GM18861 (cell line): Measurements from ENCODE around the gene TMSB15B.
"Not testable (repeated sequence)": the region's sequence is repeated elsewhere in the genome, so short reads cannot be mapped to it uniquely, and the experiment has no call there.

Source experiments
- ATAC-seq: cut with Tn5 transposase; IDR thresholded peaks from one replicate; pipeline ENCODE4 v1.9.1; 2021; ENCODE audit not compliant: unreplicated experiment

TMSB15B gene

GRCh38 chrX:103962411-103963278 lies at the start of gene TMSB15B:
TSS of gene TMSB15B (plus strand) at chrX:103962627.
- peak; percentile 88 for ATAC-seq

GRCh38 chrX:103913356-103914020 lies 48.9 kb upstream of the TMSB15B start:
- no peak for ATAC-seq

- no peak for ATAC-seq
These were observed 44.4 kb upstream of the TMSB15B start for GRCh38 chrX:103918050-103918449.

- peak; percentile 57 for ATAC-seq
These were observed 43.7 kb upstream of the TMSB15B start for GRCh38 chrX:103918571-103919269.

- ATAC-seq, result peak; percentile 38
These were observed 43.2 kb upstream of the TMSB15B start for GRCh38 chrX:103919270-103919637.

- ATAC-seq, result peak; percentile 54
These were observed 41.9 kb upstream of the TMSB15B start for GRCh38 chrX:103920515-103920914.

- peak; percentile 71 for ATAC-seq
These were observed 35.4 kb upstream of the TMSB15B start for GRCh38 chrX:103927030-103927429.

- no peak for ATAC-seq
These were observed 34.8 kb upstream of the TMSB15B start for GRCh38 chrX:103927633-103928032.

- peak; percentile 87 for ATAC-seq
These were observed 30.3 kb upstream of the TMSB15B start for GRCh38 chrX:103932133-103932532.

GRCh38 chrX:103940257-103940656 lies 22.2 kb upstream of the TMSB15B start:
- not testable (repeated sequence) for ATAC-seq

- ATAC-seq, result no peak
These were observed 21.0 kb upstream of the TMSB15B start for GRCh38 chrX:103941201-103941975.

GRCh38 chrX:103949506-103949905 lies 12.9 kb upstream of the TMSB15B start:
- no peak for ATAC-seq

- ATAC-seq, result no peak
These were observed 9.1 kb upstream of the TMSB15B start for GRCh38 chrX:103953353-103953752.

- no peak for ATAC-seq
These were observed 8.2 kb upstream of the TMSB15B start for GRCh38 chrX:103954259-103954658.

- not testable (repeated sequence) for ATAC-seq
These were observed 1.8 kb upstream of the TMSB15B start for GRCh38 chrX:103960599-103960998.

GRCh38 chrX:103983508-103983907 lies 21.1 kb downstream of the TMSB15B start:
- not testable (repeated sequence) for ATAC-seq

GRCh38 chrX:103999234-103999633 lies 36.8 kb downstream of the TMSB15B start:
- ATAC-seq, result peak; percentile 85

- no peak for ATAC-seq
These were observed 46.4 kb downstream of the TMSB15B start for GRCh38 chrX:104008831-104009230.

GRCh38 chrX:104013158-104013557 lies 50.7 kb downstream of the TMSB15B start:
- ATAC-seq, result no peak

GRCh38 chrX:104013606-104014005 lies 51.2 kb downstream of the TMSB15B start, which contains the start of gene H2BW1:
TSS of gene H2BW1 (minus strand) at chrX:104013708. CDS start at chrX:104013576, 132 bp downstream.
- ATAC-seq, result no peak

- not testable (repeated sequence) for ATAC-seq
These were observed 53.1 kb downstream of the TMSB15B start for GRCh38 chrX:104015576-104015975.
